ENCODE measurements around the gene CCDC110. TPM values are rescaled to one million over a fixed set of nuclear protein-coding genes. Genes with fewer than 3 reads are reported as not detected.

CCDC110 gene
- total and polyA plus RNA-seq, 2 donors (not counting 3 experiments of a cell fraction or from before 2014, with no cell fraction given) = 0.25 to 0.71 TPM

DNA sequence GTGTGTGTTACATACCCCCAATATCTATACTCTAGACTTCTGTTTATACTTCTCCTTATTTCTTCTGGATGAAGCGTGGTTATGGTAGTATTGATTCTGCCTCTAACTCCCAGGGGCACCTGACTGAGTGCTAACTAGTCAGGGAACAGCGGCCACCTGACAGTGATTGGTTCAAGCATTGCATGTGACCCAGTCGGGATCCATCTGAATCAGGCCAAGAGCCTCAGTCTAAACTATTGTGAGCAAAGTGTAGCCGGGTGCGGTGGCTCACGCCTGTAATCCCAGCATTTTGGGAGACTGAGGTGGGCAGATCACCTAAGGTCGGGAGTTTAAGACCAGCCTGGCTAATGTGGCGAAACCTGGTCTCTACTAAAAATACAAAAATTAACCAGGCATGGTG lies 10.0 kb downstream of the CCDC110 start:
- no peak overlapping the region for H3K9ac ChIP-seq (replicated peaks; ENCODE audit: extremely low read depth, insufficient read depth, low read length)
- no peak for TF ChIP-seq MYC (IDR thresholded peaks at IDR 0.05; ENCODE audit: low read depth, low read length)
- no peak for TF ChIP-seq FOS (IDR thresholded peaks at IDR 0.05; ENCODE audit: borderline replicate concordance, insufficient read depth, low read length)
- no peak for TF ChIP-seq GATA2 (IDR thresholded peaks at IDR 0.05; ENCODE audit: insufficient read depth, insufficient read length, low read depth, low read length)
- TF ChIP-seq JUN (IDR thresholded peaks at IDR 0.05; ENCODE audit: borderline replicate concordance, insufficient read depth, insufficient read length, low read depth) = no peak
- TF ChIP-seq POLR2A (IDR thresholded peaks at IDR 0.05; ENCODE audit: low read depth, low read length) = no peak
- TF ChIP-seq, protein P1, sequence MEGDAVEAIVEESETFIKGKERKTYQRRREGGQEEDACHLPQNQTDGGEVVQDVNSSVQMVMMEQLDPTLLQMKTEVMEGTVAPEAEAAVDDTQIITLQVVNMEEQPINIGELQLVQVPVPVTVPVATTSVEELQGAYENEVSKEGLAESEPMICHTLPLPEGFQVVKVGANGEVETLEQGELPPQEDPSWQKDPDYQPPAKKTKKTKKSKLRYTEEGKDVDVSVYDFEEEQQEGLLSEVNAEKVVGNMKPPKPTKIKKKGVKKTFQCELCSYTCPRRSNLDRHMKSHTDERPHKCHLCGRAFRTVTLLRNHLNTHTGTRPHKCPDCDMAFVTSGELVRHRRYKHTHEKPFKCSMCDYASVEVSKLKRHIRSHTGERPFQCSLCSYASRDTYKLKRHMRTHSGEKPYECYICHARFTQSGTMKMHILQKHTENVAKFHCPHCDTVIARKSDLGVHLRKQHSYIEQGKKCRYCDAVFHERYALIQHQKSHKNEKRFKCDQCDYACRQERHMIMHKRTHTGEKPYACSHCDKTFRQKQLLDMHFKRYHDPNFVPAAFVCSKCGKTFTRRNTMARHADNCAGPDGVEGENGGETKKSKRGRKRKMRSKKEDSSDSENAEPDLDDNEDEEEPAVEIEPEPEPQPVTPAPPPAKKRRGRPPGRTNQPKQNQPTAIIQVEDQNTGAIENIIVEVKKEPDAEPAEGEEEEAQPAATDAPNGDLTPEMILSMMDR (IDR thresholded peaks at IDR 0.05; ENCODE audit: extremely low read depth in 1 of 2, insufficient read depth in 1 of 2, low read depth in 1 of 2, low read length in 2 of 2) = no peak
- TF ChIP-seq EZH2 (IDR thresholded peaks at IDR 0.05; ENCODE audit: borderline replicate concordance, low read depth, low read length, severe bottlenecking) = no peak
- TF ChIP-seq POLR2AphosphoS5 (IDR thresholded peaks at IDR 0.05; ENCODE audit: insufficient read depth, low read depth, low read length) = no peak
- TF ChIP-seq, protein P2, sequence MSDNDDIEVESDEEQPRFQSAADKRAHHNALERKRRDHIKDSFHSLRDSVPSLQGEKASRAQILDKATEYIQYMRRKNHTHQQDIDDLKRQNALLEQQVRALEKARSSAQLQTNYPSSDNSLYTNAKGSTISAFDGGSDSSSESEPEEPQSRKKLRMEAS (IDR thresholded peaks at IDR 0.05; ENCODE audit: insufficient read depth, insufficient read length) = no peak
- intact Hi-C loops (cut with micrococcal nuclease) (no loop called here), dilution Hi-C loops (cut with MboI; ENCODE audit: extremely low pct_ligation_motif_present, low sequenced_read_pairs) (no loop called here)
- H3K36me3 ChIP-seq (ENCODE audit: control insufficient read depth in 2 of 2, extremely low read depth in 1 of 2, insufficient read depth in 2 of 2, low read length in 2 of 2) = no peaks in the 10 kb centered on the region
- H3K4me3 ChIP-seq (replicated peaks in 1 of 3; ENCODE audit: insufficient read depth in 1 of 3, low read depth in 1 of 3, low read length in 3 of 3) = no peak overlapping the region
- ChIA-PET CTCF (interaction anchor here (0.7 kb wide), 1 partner anchor 25 kb away, joined by 3 read pairs; no protein-coding TSS in a partner anchor), POLR2A (no interaction called here)
- FAIRE-seq = no peak
- H3K9me3 ChIP-seq (replicated peaks; ENCODE audit: control insufficient read depth, insufficient read depth, low read length) = no peaks in the 10 kb centered on the region
- no peak overlapping the region for H3K4me2 ChIP-seq (ENCODE audit: insufficient read depth, low read length)
- no peaks in the 10 kb centered on the region for H3K9me1 ChIP-seq (replicated peaks; ENCODE audit: control insufficient read depth, extremely low read depth, insufficient read depth, low read length)
- H3K27ac ChIP-seq (ENCODE audit: insufficient read depth, low read depth, low read length) = no peak overlapping the region
- no peaks in the 10 kb centered on the region for H4K20me1 ChIP-seq (replicated peaks; ENCODE audit: control insufficient read depth, extremely low read depth, insufficient read depth, low read length)
- no TSS peak for BruUV-seq (replicated peaks)
- H3K4me1 ChIP-seq (ENCODE audit: control insufficient read depth, extremely low read depth, insufficient read depth, low read length) = peaks cover 13% of the 10 kb centered on the region
- H3K27me3 ChIP-seq (ENCODE audit: control insufficient read depth in 2 of 2, insufficient read depth in 2 of 2, low read length in 2 of 2) = no peaks in the 10 kb centered on the region
- no peak for DNase-seq (ENCODE audit: low read depth, low spot score)
- no peak overlapping the region for H2AFZ ChIP-seq (ENCODE audit: low read depth, low read length)
- no peaks in the 10 kb centered on the region for H3K79me2 ChIP-seq (ENCODE audit: control insufficient read depth, insufficient read depth, low read length)

Measured in endothelial cell of umbilical vein (primary cell).